HG02981 (cell line): Measurements from ENCODE around the gene PCDH9.

ENCODE experiments used
- ATAC-seq: cut with Tn5 transposase; IDR thresholded peaks from one replicate; pipeline ENCODE4 v1.9.1; 2021; ENCODE audit warnings: mild to moderate bottlenecking, moderate library complexity; ENCODE audit not compliant: unreplicated experiment

The PCDH9 gene

DNA sequence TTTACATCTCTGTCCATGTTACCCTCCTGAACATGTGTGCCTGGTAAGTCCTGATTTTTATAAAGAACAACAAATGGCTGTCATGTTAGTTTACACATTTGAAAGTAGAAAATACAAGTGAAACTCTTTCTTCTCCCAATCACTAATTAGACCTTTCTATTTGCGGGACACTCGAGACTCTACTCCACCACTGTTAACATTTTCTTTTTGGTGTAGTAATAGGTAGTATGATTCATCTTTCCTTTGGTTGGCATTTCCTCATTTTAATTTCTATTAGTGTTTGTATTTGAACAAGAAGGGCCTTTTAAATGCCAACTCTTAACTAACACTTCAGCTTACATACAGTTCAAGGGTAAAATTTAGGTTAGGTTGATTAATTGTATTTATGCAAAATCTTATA, 371.1 kb downstream of the PCDH9 start:
- ATAC-seq, result no peak

GRCh38 chr13:66858163-66858562, 372.0 kb downstream of the PCDH9 start:
- no peak for ATAC-seq

- no peak for ATAC-seq
Observed at GRCh38 chr13:66855131-66855530, 375.0 kb downstream of the PCDH9 start.

DNA sequence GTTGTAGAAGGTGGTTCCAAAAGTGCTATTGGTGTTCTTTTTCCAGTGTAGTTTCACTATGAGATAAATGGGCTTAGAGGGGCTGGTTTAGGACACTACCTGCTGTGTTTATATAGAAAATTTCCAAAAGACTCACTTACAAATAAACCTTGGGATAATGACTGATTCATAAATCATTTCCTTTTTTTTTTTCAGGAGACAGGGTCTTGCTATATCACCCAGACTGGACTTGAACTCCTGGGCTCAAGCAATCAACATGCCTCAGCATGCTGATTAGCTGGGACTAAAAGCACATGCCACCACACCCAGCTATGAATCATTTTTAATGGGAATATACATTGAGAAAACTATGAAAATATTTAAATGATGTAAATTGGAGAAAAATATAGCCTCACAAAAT, 376.6 kb downstream of the PCDH9 start:
- ATAC-seq, result no peak

- no peak for ATAC-seq
Observed at GRCh38 chr13:66849706-66850105, 380.4 kb downstream of the PCDH9 start.

- ATAC-seq, result no peak
Observed at GRCh38 chr13:66847541-66847940, 382.6 kb downstream of the PCDH9 start.

DNA sequence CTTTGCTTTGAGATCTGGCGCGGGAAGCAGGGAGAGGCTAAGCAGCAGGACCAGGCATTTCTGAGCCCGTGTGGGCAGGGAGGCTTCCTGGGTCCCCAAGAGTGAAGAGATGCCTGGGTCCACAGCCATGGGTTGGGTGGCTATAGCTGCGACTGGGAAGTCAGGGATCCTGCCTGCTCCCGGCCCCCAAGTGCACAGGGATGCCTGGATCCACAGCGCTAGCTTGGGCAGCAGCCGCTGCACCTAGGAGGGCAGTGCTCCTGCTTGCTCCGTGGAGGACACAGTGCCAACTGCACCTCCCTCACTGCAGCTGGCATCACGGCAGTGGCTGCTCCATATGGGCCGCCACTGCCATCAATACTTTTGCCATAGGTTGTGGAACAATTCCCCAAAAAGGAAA, 384.7 kb downstream of the PCDH9 start:
- no peak for ATAC-seq

DNA sequence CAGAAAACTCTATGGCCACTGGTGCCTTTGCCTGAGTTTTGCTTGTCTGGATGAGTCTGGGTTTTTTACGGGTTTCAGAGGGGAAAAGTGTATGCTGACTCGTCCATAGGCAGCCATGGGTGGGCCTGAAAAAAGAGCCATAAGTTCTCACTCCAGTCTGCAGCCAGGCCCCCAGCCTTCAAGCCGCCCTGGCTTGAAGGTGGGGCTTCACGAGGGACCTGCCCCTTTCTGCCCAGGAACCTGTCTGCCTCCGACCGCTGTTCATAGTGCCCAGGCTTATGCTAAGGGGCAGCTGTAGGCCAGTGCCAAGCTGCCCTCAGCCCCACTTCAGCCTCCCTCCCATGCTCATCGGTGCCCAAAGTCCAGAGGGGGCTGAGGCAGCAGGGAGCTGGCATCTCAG, 385.2 kb downstream of the PCDH9 start:
- ATAC-seq, result no peak

- ATAC-seq, result no peak
Observed at GRCh38 chr13:66842766-66843165, 387.4 kb downstream of the PCDH9 start.

GRCh38 chr13:66840621-66841020, 389.5 kb downstream of the PCDH9 start:
- ATAC-seq, result no peak

- no peak for ATAC-seq
Observed at GRCh38 chr13:66837246-66837645, 392.9 kb downstream of the PCDH9 start.

DNA sequence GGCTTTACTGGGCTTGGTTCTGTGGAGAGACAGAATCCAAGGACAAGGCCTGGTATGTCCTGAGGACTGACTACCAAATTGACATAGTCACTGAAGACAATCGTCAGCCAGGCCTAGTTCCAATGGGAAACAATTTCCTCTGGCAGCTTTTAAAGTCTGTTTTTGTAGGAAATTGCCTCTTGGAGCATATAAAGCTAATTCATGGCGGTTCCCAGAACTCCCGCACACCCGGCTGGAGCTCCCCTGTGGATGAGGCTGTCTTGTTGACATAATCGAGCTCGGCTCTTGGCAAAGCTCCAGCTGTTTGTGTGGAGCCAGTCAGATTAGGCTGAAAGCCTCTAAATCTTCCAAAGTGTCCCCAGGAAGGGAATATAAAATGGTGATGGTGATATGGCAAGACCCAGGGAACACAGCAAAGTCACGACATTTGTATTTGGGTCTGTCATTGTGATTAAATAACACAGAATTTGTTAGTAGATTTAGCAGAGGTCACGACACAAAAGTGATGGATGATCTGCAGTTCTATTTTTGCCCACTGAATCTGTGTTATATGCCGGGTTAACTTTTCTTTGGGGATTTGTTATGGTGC, 395.0 kb downstream of the PCDH9 start:
- no peak for ATAC-seq

DNA sequence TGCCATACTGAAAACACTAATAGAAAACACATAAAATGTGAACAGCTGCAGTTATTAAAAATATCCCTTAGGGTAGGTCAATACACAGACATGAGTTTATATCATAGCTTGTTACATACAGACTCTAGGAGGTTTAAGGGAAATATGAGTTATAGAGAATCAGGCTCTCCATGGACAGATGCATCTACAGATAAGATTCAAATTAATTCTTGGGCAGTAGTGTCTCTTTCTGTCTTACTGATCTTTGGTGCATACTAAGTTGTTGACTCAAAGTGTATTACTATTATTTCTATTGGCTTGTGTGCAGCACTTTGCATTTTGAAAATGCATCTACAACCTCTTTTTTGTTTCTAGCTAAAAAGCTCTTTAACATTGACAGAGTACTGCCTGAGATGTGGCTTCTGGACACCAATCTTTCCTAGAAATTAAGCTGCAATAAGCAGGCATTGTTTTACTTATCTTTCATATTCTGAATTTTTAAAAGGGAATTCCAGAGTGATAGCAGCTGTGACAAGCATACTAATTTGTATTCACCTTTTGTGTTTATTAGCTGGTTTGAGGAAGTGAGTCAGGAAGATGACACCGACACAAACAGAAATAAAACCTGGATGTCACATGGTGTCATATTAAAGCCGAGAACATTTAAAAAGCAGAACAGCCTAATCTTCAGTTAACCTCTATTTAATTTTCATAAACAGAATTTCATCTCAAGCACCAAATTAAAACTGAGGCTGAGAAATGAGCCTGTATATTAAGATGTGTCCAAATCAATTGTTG, 399.0 kb downstream of the PCDH9 start:
- peak; percentile 45 for ATAC-seq

- no peak for ATAC-seq
Observed at GRCh38 chr13:66829803-66830202, 400.3 kb downstream of the PCDH9 start.

DNA sequence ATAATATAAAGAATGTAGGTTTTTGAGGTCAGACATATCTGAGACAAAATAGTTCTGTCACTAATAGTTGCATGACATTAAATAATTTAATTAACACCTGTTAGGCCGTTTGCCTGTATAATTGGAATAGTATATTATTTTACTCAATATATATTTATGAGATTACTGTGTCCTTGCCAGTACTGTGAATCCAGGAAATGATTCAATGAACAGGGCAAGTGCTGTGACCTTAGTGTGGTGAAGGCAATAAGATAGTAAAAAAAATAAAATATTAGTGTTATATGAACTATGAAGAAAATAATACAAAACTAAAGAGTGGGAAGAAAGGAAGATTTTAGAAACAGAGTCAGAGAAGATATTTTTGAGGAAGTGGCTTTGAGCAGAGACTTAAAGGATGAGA, 403.7 kb downstream of the PCDH9 start:
- ATAC-seq, result no peak

DNA sequence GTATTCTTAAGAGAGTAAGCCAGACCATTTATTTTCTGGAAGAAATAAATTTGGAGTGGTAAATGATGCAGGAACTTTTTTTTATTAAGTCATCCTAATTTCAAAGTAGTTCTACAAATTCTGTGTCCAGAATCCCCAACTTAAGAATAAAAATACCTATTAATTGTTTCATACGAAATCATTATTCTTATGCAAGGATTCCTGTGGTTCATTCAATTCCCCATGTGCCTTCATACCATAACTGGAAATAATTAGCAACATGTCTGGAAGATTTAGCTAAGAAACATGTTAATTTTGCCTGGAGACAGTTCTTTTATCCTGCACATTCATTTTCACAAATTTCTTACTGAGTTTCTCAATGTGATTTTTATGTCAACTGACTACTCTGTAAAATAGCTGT, 408.6 kb downstream of the PCDH9 start:
- ATAC-seq, result no peak

- ATAC-seq, result no peak
Observed at GRCh38 chr13:66811455-66811854, 418.7 kb downstream of the PCDH9 start.

GRCh38 chr13:66809485-66809884, 420.7 kb downstream of the PCDH9 start:
- ATAC-seq, result no peak

DNA sequence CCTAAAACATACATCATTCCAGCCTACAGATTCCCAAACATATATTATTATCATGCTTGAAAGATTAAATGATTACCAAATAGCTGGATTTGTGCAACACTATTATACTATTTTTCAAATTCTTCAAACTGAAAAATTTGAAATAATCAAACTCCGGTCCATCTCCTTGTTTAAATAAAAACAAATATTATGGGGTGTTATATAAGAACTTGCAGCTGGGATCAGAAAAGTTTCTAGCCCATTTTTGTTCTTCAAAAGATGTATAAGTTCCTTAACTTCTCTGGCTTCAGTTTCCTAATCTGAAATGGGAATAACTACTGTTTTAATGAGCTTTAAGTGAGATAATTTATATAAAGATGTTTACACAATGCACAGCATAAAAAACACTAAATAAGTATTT, 422.9 kb downstream of the PCDH9 start:
- ATAC-seq, result no peak

DNA sequence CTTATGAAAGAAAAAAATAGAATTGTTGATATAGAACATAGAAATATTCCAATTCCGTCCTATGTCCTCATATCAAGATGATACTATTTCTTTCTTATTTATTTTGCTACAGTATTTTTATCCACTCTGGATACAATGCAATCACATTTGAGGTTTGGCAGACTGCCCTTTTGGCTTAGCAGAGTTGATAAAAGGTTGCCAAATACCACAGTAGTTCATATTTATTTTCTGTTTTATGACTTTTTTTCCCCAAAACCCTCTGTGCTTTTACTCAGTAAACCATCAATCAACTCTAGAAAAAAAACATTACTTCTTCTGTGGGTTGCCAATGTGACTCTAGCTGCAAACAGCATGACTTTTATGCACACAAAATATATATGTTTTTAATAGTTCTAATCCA, 424.5 kb downstream of the PCDH9 start:
- no peak for ATAC-seq

DNA sequence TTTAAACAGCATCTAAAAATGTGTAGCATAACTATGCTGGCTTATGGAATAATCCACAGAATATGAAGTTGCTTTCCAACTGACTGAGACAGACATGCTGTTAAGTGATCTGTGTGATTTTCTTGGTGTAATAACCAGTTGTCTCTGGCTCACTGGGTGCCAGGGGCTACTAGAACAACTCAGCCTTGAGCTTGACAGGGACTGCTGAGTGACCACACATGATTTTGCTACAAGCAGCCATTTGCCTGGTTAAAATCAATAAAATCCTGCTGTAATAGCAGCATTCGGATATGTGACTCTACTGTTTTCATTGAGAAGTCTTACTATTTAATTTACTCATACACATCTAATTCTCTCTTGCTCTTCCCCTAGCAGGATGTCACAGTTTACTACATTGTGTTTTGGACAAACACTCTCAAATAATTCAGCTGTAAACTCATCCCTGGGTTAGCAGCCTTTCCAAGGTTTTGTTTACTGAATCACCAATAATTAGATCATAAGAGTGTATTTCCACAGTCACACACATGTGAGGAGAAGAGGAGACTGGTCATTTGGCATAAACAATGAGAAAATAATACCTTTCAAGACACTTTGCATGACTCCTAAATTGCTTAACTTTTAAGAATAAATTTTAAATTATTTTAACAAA, 426.2 kb downstream of the PCDH9 start:
- ATAC-seq, result no peak
